ENCODE results near the gene FMN2. TPM values are rescaled to one million over a fixed set of nuclear protein-coding genes. Genes with fewer than 3 reads are reported as not detected.
"Not testable (repeated sequence)": the region's sequence is repeated elsewhere in the genome, so short reads cannot be mapped to it uniquely, and the experiment has no call there.

Gene FMN2
- total RNA-seq, 1 donor from 2014 or later, result under 0.01 TPM

DNA sequence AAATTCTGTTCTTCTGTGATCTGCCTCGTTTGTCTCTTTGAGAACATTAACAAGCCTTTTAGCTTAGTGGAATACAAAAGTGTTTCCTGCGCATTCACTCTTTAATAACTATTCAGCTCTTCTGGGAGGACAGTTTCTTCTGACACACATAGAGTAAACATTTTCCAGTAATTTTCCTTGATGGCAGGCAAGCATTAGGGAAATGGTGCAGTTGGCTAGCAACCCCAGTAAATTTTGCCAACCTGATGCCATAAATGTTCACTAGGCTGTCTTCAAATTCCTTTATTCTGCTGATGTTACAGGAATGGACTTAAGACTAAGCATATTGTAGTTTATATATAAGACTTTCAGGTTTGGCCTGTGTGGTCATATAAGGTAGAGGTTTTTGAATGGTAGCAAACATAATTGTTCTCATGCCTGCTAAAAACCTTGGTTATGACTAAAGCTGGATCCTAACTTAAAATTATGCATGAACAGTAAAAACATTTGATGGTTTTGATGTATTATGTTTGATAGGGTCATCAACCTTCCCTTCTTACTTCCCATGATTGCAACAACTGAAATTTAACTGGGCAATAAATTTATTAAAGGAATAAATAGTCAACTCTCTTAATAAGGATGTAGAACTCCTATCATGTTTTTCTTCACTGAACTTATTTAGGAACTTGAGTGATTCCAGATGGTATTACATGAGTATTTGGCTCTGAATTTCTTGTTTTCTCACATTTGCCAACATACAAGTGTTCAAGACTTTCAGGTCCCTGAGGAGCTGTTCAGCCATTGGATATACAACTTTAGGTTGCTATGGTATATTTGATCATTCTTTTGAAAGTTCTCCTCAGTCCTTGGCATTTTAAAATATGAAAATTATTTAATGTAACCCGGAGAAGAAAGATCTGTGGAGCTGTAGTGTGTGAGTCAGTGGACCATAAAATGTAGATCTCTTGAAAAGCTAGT is 223.4 kb downstream of the FMN2 start:
- FAIRE-seq (no peak), DNase-seq (ENCODE audit: low read depth) (no peak)
- Histone ChIP-seq H3K4me3 (ENCODE audit: low read depth, low read length) (no peak overlapping the region), H3K27me3 (ENCODE audit: control insufficient read depth, insufficient read depth, low read length) (no peaks in the 10 kb centered on the region), H3K36me3 (ENCODE audit: control insufficient read depth, insufficient read depth, low read length) (no peaks in the 10 kb centered on the region)
- no peak for TF ChIP-seq CTCF (IDR thresholded peaks at IDR 0.05; ENCODE audit: insufficient read depth, low read length, severe bottlenecking)

DNA sequence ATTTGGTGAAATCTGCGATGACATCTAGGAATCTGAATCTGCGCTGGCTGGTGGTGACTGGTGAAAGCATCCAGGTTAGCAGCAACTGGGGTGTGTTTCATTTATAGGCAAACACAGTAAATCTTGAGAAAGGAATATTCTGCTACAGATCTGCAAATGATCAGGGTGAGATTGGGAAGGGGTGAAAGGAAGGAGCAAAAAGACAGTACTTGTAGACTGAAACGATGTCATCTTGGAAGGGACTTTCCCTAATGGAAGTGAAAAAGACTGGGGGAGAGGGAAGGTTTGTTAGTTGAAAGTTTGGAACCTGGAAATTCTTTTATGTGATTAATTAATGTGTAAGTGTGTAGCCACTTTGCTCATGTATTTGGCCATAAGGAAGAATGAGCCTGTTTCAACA is 228.3 kb downstream of the FMN2 start:
- no peak for TF ChIP-seq CTCF (IDR thresholded peaks at IDR 0.05; ENCODE audit: insufficient read depth, low read length, severe bottlenecking)
- Histone ChIP-seq H3K36me3 (ENCODE audit: control insufficient read depth, insufficient read depth, low read length) (no peaks in the 10 kb centered on the region), H3K27me3 (ENCODE audit: control insufficient read depth, insufficient read depth, low read length) (no peaks in the 10 kb centered on the region), H3K4me3 (ENCODE audit: low read depth, low read length) (no peak overlapping the region)
- FAIRE-seq (no peak), DNase-seq (ENCODE audit: low read depth) (no peak)

DNA sequence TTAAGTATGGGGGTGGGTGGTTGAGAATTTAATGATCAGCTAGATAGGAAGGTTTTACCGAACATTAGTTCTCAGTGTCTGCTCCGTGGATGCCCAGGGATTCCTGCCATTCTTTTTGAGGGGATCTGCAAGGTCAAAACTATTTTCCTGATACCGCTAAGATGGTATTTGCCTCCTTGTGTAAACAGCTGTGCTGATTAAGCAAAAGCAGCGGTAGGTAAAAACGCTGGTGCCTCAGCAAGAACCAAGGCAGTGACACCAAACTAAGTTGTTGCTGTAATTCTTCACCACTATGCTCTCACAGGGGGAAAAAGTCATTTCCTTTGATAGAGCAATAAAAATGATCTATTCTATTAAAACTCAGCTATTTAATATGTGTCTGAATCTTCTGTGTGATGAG is 229.0 kb downstream of the FMN2 start:
- TF ChIP-seq CTCF (IDR thresholded peaks at IDR 0.05; ENCODE audit: insufficient read depth, low read length, severe bottlenecking), result no peak
- H3K36me3 ChIP-seq (ENCODE audit: control insufficient read depth, insufficient read depth, low read length), result no peaks in the 10 kb centered on the region
- no peak overlapping the region for H3K4me3 ChIP-seq (ENCODE audit: low read depth, low read length)
- FAIRE-seq (no peak), DNase-seq (ENCODE audit: low read depth) (no peak)
- no peaks in the 10 kb centered on the region for H3K27me3 ChIP-seq (ENCODE audit: control insufficient read depth, insufficient read depth, low read length)

DNA sequence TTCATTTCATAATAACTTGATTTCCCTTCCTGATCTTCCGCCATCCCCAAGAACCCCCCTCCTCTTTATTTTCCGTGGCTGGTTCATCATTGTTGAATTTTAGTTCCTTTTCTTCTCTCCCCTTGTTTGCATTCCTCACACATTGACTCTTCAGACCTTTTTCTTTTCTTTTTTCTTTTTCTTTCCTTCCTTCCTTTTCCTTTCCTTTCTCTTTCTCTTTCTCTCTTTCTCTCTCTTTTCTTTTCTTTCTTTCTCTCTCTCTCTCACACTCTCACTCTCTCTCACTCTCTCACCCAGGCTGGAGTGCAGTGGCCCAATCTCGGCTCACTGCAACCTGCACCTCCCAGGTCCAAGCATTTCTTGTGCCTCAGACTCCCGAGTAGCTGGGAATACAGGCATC is 231.3 kb downstream of the FMN2 start:
- Histone ChIP-seq H3K36me3 (ENCODE audit: control insufficient read depth, insufficient read depth, low read length) (no peaks in the 10 kb centered on the region), H3K4me3 (ENCODE audit: low read depth, low read length) (no peak overlapping the region), H3K27me3 (ENCODE audit: control insufficient read depth, insufficient read depth, low read length) (no peaks in the 10 kb centered on the region)
- no peak for FAIRE-seq
- no peak for TF ChIP-seq CTCF (IDR thresholded peaks at IDR 0.05; ENCODE audit: insufficient read depth, low read length, severe bottlenecking)
- DNase-seq (ENCODE audit: low read depth), result no peak

- H3K4me3 ChIP-seq (ENCODE audit: low read depth, low read length); DNase-seq (ENCODE audit: low read depth); FAIRE-seq; H3K27me3 ChIP-seq (ENCODE audit: control insufficient read depth, insufficient read depth, low read length); H3K36me3 ChIP-seq (ENCODE audit: control insufficient read depth, insufficient read depth, low read length): not testable (repeated sequence)
Measured at GRCh38 chr1:240328382-240328781, 236.7 kb downstream of the FMN2 start.

DNA sequence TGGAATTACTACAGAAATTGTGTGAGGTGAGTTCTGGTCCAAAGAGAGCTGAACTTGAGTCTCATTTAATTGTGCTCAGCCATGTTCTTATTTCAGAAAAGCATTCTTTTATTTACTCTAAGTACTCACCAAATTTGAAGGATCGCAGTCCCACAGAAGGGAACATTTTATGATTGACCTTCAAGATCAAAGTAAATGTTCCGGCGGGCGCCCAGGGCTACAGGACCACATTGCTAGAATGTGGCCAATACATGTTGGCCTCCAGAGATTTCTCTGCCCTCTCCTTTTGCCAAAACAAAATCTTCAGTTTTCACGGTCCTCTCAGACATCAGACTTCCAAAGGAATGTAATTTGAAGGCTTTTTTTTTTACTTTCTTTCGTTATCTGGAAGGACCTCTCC is 237.8 kb downstream of the FMN2 start:
- FAIRE-seq, result no peak
- no peak for TF ChIP-seq CTCF (IDR thresholded peaks at IDR 0.05; ENCODE audit: insufficient read depth, low read length, severe bottlenecking)

More for the DNA sequence above, 237.8 kb downstream of the FMN2 start:
- DNase-seq (ENCODE audit: low read depth), result no peak
- Histone ChIP-seq H3K4me3 (ENCODE audit: low read depth, low read length) (no peak overlapping the region), H3K36me3 (ENCODE audit: control insufficient read depth, insufficient read depth, low read length) (no peaks in the 10 kb centered on the region), H3K27me3 (ENCODE audit: control insufficient read depth, insufficient read depth, low read length) (no peaks in the 10 kb centered on the region)

All from bronchial epithelial cell (primary cell).